Measurements from ENCODE around the gene NEXN.
"Not testable (repeated sequence)": the region's sequence is repeated elsewhere in the genome, so short reads cannot be mapped to it uniquely, and the experiment has no call there.

The NEXN gene

GRCh38 chr1:77905603-77906002, 17.2 kb downstream of the NEXN start:
- H3K27ac ChIP-seq = no peak overlapping the region
- TF ChIP-seq, protein P1, sequence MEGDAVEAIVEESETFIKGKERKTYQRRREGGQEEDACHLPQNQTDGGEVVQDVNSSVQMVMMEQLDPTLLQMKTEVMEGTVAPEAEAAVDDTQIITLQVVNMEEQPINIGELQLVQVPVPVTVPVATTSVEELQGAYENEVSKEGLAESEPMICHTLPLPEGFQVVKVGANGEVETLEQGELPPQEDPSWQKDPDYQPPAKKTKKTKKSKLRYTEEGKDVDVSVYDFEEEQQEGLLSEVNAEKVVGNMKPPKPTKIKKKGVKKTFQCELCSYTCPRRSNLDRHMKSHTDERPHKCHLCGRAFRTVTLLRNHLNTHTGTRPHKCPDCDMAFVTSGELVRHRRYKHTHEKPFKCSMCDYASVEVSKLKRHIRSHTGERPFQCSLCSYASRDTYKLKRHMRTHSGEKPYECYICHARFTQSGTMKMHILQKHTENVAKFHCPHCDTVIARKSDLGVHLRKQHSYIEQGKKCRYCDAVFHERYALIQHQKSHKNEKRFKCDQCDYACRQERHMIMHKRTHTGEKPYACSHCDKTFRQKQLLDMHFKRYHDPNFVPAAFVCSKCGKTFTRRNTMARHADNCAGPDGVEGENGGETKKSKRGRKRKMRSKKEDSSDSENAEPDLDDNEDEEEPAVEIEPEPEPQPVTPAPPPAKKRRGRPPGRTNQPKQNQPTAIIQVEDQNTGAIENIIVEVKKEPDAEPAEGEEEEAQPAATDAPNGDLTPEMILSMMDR (conservative IDR thresholded peaks at IDR 0.05) = no peak
- TF ChIP-seq ZFX (IDR thresholded peaks at IDR 0.05) = no peak

- H3K27ac ChIP-seq = no peak overlapping the region
- TF ChIP-seq ZFX (IDR thresholded peaks at IDR 0.05) = no peak
- TF ChIP-seq, protein P1 (conservative IDR thresholded peaks at IDR 0.05) = no peak
Measured at GRCh38 chr1:77906019-77906545, 17.7 kb downstream of the NEXN start.

DNA sequence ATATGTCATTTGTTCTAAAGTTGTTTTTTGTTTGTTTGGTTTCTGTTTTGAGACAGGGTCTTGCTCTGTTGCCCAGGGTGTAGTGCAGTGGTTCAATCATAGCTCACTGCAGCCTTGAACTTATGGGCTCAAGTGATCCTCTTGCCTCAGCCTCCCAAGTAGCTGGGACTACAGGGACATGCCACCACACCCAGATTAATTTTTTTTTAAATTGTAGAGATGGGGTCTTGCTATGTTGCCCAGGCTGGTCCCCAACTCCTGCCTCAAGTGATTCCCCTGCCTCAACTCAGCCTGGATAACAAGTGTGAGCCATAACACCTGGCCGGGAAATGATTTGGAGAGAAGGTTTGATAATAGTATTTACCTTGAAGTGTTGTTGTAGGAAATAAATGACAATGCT, 18.2 kb downstream of the NEXN start:
- H3K27ac ChIP-seq = no peak overlapping the region
- TF ChIP-seq, protein P1 (conservative IDR thresholded peaks at IDR 0.05) = no peak
- no peak for TF ChIP-seq ZFX (IDR thresholded peaks at IDR 0.05)

DNA sequence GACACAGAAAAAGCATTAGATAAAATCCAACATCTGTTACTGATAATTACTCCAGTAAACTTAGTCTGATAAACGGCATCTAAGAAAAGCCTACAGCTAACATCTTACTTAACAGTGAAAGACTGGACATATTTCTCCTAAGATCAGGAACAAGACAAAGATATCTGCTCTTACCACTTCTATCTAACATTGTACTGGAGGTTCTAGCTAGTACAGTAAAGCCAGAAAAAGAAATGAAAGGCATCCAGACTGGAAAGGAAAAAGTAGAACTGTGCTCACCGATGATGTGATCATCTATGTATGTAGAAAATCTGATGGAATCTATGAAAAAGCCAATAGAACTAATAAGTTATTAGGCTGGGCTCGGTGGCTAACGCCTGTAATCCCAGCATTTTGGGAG, 21.7 kb downstream of the NEXN start:
- no peak overlapping the region for H3K27ac ChIP-seq
- TF ChIP-seq ZFX (IDR thresholded peaks at IDR 0.05) = no peak
- TF ChIP-seq, protein P1 (conservative IDR thresholded peaks at IDR 0.05) = no peak

DNA sequence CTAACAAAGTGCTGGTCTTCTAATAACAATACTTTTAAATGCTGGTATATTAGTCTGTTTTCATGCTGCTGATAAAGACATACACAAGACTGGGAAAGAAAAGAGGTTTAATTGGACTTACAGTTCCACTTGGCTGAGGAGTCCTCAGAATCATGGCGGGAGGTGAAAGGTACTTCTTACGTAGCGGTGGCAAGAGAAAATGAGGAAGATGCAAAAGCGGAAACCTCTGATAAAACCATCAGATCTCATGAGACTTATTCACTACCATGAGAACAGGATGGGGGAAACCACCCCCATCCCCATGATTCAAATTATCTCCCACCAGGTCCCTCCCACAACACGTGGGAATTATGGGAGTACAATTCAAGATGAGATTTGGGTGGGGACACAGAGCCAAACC, 30.5 kb downstream of the NEXN start:
- not testable (repeated sequence) for H3K27ac ChIP-seq

- no peak for TF ChIP-seq ZFX (IDR thresholded peaks at IDR 0.05)
- H3K27ac ChIP-seq = no peak overlapping the region
Measured at GRCh38 chr1:77925518-77925917, 37.1 kb downstream of the NEXN start.

- H3K27ac ChIP-seq = no peak overlapping the region
- no peak for TF ChIP-seq ZFX (IDR thresholded peaks at IDR 0.05)
- TF ChIP-seq, protein P1 (conservative IDR thresholded peaks at IDR 0.05) = no peak
Measured at GRCh38 chr1:77925956-77926355, 37.5 kb downstream of the NEXN start.

- H3K27ac ChIP-seq = no peak overlapping the region
- TF ChIP-seq, protein P1 (conservative IDR thresholded peaks at IDR 0.05) = no peak
- no peak for TF ChIP-seq ZFX (IDR thresholded peaks at IDR 0.05)
Measured at GRCh38 chr1:77926561-77927357, 38.3 kb downstream of the NEXN start.
